Mucosa of rectum (tissue), 2 donors: ENCODE measurements around the gene PCYOX1L.
A peak's percentile ranks its signal among the peaks of the same experiment; 100 is the strongest.

Experiments used
- H3K27ac ChIP-seq, 2 donors: one replicate each; pipeline ENCODE4 v1.7.0; 2013; ENCODE audit warnings: inconsistent platforms in 2 of 2, low read depth in 2 of 2, low read length in 2 of 2
- H3K27me3 ChIP-seq, 2 donors: one replicate each; pipeline ENCODE4 v1.7.0; 2013; ENCODE audit warnings: low read length in 2 of 2; ENCODE audit not compliant: control insufficient read depth in 2 of 2, insufficient read depth in 2 of 2
- H3K36me3 ChIP-seq, 2 donors: one replicate each; pipeline ENCODE4 v1.7.0; 2013; ENCODE audit warnings: low read length in 2 of 2; ENCODE audit not compliant: control insufficient read depth in 2 of 2, insufficient read depth in 2 of 2
- H3K4me1 ChIP-seq, 2 donors: one replicate each; pipeline ENCODE4 v1.7.0; 2013; ENCODE audit warnings: low read length in 2 of 2, mild to moderate bottlenecking in 1 of 2; ENCODE audit not compliant: control insufficient read depth in 2 of 2, insufficient read depth in 2 of 2
- H3K4me3 ChIP-seq, 2 donors: one replicate each; pipeline ENCODE4 v1.7.0; 2013; ENCODE audit warnings: low read length in 2 of 2
- H3K9ac ChIP-seq, 2 donors: one replicate each; pipeline ENCODE4 v1.7.0; 2013; ENCODE audit warnings: low read length in 2 of 2, low read depth in 1 of 2, mild to moderate bottlenecking in 1 of 2
- H3K9me3 ChIP-seq, 2 donors: one replicate each; pipeline ENCODE4 v1.7.0; 2013; ENCODE audit warnings: low read length in 2 of 2; ENCODE audit not compliant: control insufficient read depth in 2 of 2
- donor health status: healthy.
- donor health status: Normal muscosa, but diverticular disease.

Gene PCYOX1L

DNA sequence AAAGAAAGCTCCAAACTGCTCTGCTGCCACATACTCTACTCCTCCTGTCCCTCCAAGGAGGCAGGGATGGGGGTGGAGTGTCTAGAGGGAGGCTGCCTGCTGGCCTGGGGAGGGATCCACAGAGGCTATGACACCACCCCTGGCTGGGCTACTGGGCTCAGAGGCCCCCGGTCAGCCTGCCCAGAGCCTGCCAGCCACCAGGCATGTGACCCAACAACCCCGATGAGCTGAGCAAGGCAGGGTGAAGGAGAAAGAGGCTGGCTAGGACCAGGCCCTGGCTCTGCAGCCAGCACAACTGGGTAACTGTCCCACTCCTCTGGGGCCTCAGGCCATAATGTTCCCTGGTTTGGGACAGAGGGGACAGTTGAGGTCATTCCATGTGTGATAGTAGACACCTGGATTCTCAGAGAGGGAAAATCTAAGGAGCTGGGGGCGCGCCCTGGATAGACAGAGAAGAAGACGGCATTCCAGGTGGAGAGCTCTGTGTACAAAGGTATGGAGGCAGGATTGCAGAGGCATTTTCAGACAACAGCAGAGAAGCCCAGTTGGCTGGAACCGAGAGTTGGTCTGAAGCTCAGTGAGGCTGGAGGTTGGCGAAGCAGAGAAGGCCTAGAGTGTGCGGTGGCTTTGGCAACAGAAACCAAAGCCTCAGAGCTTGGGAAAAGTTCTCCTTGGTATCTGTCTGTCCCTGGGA lies 55.1 kb downstream of the PCYOX1L start:
- Histone ChIP-seq H3K4me1 (peaks cover 3 to 8% of the 10 kb centered on the region in 2 donors), H3K4me3 (peak overlapping the region; percentile 34 to 63), H3K9ac (peak overlapping the region; percentile 32 to 53), H3K36me3 (no peaks in the 10 kb centered on the region), H3K9me3 (no peaks in the 10 kb centered on the region), H3K27ac (peak overlapping the region; percentile 74 to 85), H3K27me3 (no peaks in the 10 kb centered on the region)

DNA sequence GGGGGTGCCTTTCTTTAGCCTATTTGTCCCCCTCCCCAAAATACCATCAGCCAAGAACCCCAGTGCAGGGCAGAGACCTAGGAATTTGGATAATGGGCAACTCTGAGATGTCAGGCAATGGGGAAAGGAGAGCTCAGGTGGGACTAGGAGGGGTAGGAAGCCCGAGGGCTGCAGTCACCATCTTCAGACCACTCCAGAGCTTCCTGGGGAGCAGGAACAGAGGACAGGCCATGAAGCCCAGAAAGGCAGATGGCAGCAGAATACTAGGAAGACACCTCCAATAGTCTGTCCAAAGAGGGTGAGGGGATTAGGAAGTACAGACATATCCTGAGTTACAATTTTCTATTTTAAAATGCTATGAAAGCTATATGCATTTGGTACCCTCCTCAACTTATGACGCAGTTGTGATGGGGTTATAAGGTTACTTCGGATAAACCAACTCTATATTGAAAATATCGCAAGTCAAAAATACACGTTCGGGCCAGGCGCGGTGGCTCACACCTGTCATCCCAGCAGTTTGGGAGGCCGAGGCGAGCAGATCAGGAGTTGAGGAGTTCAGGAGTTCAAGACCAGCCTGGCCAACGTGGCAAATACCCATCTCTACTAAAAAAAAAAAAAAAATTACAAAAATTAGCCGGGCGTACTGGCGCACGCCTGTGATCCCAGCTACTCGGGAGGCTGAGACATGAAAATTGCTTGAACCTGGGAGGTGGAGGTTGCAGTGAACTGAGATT lies 55.8 kb downstream of the PCYOX1L start:
- Histone ChIP-seq H3K9me3 (no peaks in the 10 kb centered on the region), H3K4me3 (peak overlapping the region; percentile 34 to 52), H3K9ac (peak overlapping the region in 1 of 2 donors; percentile 24), H3K27ac (peak overlapping the region; percentile 74 to 85), H3K36me3 (no peaks in the 10 kb centered on the region), H3K4me1 (peaks cover 5 to 8% of the 10 kb centered on the region in 2 donors), H3K27me3 (no peaks in the 10 kb centered on the region)

DNA sequence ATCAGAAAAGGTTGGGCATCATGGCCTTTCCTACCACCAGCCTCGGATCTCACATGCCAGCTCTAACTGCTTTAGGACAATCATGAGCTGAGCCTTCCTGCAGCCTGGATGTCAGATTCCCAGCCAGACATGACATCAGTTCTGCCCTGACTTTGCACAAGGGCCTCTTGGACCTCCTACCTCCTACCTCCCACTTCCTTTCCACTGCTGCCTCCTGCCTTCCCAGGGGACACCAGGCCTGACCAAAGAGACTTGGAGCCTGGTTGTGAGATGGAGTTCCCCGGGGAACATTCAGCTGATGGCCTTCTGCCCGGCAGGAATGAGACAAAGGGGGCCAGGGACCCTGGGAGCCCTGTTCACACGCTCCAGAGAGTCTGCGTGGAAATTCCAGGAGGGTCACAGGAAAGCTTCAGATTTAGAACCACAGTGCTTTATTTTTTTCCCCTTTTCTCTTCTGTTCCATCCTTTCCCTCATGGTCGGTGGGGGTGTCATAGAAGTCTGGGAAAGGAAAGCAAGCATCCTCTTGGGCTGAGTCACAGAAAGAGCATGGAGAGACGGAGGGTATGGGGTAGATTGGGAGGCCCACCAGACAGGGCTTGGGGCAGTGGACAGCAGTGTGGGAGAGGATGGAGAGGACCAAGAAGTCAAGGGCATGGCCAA lies 56.7 kb downstream of the PCYOX1L start:
- H3K27ac ChIP-seq = peak overlapping the region; percentile 74 to 77
- H3K4me1 ChIP-seq = peaks cover 5 to 8% of the 10 kb centered on the region in 2 donors
- H3K4me3 ChIP-seq = peak overlapping the region in 1 of 2 donors; percentile 2
- peak overlapping the region in 1 of 2 donors; percentile 14 for H3K9ac ChIP-seq
- H3K36me3 ChIP-seq = peaks cover 0 to under 1% of the 10 kb centered on the region in 2 donors
- no peaks in the 10 kb centered on the region for H3K9me3 ChIP-seq
- H3K27me3 ChIP-seq = no peaks in the 10 kb centered on the region

DNA sequence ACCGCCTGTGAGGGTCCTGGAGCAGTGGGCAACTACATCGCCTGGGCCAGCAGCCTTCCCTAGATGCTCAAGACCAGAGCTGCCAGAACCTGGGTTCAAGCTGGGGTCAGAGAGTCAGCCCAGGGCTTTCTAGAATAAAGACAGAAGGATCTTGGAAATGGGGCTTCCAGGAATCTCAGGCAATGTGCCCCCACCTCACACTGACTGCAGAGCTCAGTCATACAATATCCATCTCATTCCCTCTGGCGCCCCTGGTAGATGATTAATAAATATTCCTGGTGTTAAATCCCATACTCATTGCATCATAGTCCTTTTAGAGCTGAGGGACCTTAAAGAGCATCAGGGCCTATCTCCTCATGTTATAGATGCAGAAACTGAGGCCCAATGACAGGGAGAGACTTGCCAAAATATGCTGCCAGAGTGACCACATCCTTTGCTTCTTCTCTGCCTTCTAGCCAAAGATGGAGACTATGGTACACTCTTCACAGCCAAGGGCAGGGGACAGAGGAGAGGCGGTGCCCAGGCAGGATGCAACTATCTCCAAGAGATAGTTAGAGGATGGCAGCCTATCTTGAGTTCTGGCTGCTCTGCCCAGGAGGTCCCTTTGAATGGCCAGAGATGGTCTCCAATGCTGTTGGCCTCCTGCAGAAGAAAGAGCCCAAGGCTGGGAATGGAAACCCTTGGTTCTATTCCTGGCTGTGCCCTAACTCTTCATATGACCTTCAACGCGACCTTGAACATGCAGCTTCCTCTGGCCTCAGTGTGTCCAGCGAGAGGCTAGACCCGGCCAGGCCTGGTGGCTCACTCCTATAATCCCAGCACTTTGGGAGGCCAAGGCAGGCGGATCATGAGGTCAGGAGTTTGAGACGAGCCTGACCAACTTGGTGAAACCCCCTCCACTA lies 57.5 kb downstream of the PCYOX1L start:
- Histone ChIP-seq H3K9ac (peak overlapping the region in 1 of 2 donors; percentile 12), H3K4me3 (peak overlapping the region in 1 of 2 donors; percentile 5), H3K36me3 (peaks cover 0 to 3% of the 10 kb centered on the region in 2 donors), H3K27ac (peak overlapping the region; percentile 74 to 77), H3K9me3 (no peaks in the 10 kb centered on the region), H3K4me1 (peaks cover 5 to 14% of the 10 kb centered on the region in 2 donors), H3K27me3 (no peaks in the 10 kb centered on the region)

DNA sequence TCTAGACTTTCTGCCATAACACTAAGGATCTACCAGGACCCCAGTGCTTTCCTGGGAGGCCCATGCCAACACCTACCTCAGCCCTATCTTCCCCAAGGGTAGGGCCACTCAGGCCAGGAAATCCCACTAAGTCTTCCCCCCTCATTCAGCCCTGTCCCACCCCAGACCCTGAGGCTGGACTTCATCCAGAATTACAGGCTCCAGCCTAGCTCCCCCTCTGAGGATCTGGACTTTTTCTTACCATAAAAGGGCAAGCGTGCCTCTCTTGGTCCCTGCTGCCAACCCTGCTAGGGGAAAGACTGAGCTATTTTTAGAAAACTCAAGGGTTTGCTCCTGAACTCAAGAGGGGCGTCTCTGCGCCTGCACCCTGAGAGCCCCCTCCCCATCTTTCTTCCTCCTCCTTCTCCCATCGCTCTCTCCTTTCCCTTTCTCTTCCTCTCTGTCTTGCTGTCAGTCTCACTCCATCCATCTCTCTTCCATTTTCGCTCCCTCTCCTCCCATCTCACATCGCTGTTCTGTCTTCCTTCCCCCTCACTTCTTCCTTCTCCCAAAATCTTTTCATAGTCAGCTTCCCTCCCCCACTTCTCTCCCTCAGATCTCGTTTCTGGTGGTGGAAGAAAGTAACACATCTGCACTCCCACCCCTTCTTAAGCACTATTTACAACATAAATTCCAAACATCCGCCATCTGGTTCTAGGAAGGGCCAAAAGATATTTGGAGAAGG lies 59.3 kb downstream of the PCYOX1L start:
- peak overlapping the region; percentile 76 to 80 for H3K27ac ChIP-seq
- H3K36me3 ChIP-seq = peaks cover 3 to 5% of the 10 kb centered on the region in 2 donors
- H3K4me1 ChIP-seq = peaks cover 5 to 15% of the 10 kb centered on the region in 2 donors
- H3K9ac ChIP-seq = peak overlapping the region; percentile 49 to 56
- H3K27me3 ChIP-seq = no peaks in the 10 kb centered on the region
- peak overlapping the region; percentile 36 to 37 for H3K4me3 ChIP-seq
- no peaks in the 10 kb centered on the region for H3K9me3 ChIP-seq

DNA sequence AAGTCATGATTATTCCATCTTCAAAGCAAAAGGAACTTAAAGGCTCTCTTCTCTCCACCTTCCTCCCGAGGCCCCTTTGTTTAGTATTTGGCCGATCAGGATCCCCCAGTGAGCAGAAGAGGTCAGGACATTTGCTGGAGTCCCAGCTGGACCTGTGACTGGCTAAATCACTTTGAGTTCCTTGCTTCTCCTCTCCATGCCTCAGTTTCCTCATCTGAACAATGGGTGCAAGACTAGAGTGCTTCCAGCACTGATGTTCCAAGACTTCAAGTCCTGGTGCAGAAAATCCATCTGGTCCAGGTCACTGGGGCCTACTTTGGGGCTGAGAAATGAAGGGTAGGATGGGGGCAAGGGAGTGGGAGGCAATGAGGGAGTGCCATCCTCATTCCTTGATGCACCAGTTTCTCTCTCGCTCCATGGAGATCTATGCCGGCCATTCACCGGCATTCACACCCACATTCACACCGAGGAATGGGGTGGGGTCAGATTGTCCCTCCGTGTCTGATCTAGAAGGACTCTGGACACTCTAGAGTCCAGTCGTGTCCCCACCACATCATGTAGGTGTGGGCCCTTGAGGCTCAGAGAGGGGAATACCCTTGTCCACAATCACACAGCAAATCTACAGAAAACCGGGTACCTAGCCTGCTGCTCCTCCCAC lies 60.0 kb downstream of the PCYOX1L start:
- peak overlapping the region; percentile 76 to 80 for H3K27ac ChIP-seq
- peak overlapping the region in 1 of 2 donors; percentile 56 for H3K9ac ChIP-seq
- peaks cover 5 to 16% of the 10 kb centered on the region in 2 donors for H3K4me1 ChIP-seq
- no peaks in the 10 kb centered on the region for H3K9me3 ChIP-seq
- peak overlapping the region in 1 of 2 donors; percentile 37 for H3K4me3 ChIP-seq
- H3K36me3 ChIP-seq = peaks cover 3 to 5% of the 10 kb centered on the region in 2 donors
- H3K27me3 ChIP-seq = no peaks in the 10 kb centered on the region

DNA sequence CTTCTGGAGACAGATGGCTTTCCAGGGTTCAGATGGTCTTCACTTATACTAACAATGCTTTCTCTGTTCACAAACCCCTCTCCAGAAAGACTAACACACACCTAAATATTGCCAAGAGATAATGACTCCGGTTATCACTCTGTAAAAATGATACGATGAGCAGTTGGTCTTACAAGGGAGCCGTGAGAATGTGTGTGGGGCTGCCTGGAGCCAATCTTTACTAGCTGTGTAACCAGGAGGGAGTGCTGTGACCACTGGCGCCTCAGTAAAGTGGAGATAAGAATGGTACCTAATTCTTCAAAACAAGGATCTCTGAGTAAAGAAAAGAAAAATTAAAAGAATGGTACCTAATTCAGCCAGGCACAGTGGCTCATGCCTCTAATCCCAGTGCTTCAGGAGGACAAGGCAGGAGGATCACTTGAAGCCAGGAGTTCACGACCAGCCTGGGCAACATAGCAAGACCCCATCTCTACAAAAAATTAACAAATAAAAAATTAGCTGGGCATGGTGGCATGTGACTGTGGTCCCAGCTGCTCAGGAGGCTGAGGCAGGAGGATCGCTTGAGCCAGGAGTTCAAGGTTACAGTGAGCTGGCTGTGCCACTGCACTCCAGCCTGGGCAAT lies 61.2 kb downstream of the PCYOX1L start:
- Histone ChIP-seq H3K9me3 (no peaks in the 10 kb centered on the region), H3K9ac (no peak overlapping the region), H3K27ac (peak overlapping the region; percentile 76 to 85), H3K27me3 (no peaks in the 10 kb centered on the region), H3K4me1 (peaks cover 5 to 22% of the 10 kb centered on the region in 2 donors), H3K4me3 (no peak overlapping the region), H3K36me3 (peaks cover 3 to 5% of the 10 kb centered on the region in 2 donors)
